ENCODE data around the gene PTH2.

Gene PTH2

DNA sequence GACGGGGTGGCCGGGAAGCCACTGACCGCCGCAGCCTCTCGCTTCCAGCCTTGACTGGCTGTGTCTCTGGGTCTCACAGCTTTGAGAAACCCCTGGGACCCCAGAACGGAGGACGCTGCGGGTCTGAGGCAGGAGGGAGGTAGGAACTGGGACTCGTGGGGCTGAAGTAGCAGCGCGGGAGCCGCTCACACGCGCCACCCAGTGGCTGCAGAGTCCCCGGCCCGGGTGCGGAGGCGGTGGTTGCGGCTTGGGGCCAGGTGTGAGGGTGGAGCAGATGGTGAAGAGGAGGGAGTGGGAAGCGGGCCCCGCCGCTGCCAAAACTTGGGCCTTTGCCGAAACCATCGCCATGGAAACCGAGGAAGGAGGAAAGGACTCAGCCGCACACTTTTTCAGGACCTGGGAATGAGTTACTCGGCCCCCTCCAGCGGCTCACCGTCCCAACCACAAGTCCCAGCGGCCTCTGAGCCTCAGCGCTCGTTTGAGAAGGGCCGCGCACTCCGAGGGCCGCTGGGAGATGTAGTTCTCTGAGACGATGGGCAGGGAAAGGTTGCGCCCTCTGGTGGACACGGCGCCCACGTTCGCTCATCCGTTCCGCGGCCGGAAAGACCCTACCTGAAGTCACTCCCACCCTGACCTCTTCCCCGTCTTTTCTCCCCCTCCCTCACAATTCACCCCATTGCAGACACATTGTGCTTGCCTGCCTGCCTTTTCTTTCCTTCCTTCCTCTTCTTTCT is 20.3 kb upstream of the PTH2 start:
- TF ChIP-seq, protein P1, sequence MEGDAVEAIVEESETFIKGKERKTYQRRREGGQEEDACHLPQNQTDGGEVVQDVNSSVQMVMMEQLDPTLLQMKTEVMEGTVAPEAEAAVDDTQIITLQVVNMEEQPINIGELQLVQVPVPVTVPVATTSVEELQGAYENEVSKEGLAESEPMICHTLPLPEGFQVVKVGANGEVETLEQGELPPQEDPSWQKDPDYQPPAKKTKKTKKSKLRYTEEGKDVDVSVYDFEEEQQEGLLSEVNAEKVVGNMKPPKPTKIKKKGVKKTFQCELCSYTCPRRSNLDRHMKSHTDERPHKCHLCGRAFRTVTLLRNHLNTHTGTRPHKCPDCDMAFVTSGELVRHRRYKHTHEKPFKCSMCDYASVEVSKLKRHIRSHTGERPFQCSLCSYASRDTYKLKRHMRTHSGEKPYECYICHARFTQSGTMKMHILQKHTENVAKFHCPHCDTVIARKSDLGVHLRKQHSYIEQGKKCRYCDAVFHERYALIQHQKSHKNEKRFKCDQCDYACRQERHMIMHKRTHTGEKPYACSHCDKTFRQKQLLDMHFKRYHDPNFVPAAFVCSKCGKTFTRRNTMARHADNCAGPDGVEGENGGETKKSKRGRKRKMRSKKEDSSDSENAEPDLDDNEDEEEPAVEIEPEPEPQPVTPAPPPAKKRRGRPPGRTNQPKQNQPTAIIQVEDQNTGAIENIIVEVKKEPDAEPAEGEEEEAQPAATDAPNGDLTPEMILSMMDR (IDR thresholded peaks at IDR 0.05), result peak; percentile 94

DNA sequence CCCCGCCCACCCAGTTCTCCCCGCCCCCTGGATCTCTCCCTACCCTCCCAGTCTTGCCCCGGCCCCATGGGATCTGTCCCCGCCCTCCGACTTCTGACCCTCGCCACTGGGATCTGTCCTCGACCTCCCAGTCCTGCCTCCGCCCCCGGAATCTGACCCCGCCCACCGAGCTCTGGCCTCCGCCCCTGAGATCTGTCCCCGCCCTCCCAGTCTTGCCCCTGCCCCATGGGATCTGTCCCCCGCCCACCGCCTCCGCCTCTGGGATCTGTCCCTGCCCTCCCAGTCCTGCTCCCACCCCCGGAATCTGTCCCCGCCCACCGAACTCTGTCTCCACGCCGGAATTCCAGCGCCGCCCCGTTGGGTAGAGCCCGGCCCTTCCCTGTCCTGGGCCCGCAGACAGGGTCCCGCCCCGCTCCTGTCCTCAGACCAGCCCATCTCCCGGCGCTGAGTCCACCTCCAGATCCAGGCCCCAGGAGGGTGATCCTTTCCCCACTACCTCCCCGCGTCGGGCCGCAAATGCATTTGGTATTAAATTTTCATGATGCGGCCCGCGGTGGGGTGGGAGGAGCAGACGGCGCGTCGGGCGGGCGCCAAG is 19.6 kb upstream of the PTH2 start:
- TF ChIP-seq, protein P1 (IDR thresholded peaks at IDR 0.05), result no peak

DNA sequence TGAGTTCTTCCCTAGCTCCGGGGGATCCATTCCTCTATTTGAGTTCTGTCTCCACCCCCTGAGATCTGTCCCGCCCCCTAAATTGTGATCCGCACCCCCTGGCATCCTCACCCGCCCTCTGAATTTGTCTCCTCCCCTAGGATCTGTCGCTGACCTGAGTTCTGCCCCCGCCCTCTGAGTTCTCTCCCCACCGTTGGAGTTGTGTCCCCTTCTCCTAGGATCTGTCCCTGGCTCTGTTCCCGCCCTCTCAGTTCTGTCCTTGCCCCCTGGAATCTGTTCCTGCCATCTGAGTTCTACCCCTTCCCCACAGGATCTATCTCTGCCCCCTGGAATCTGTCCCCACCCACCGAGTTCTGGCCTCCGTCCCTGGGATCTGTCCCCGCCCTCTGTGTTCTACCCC is 19.1 kb upstream of the PTH2 start:
- TF ChIP-seq, protein P1 (IDR thresholded peaks at IDR 0.05), result no peak

DNA sequence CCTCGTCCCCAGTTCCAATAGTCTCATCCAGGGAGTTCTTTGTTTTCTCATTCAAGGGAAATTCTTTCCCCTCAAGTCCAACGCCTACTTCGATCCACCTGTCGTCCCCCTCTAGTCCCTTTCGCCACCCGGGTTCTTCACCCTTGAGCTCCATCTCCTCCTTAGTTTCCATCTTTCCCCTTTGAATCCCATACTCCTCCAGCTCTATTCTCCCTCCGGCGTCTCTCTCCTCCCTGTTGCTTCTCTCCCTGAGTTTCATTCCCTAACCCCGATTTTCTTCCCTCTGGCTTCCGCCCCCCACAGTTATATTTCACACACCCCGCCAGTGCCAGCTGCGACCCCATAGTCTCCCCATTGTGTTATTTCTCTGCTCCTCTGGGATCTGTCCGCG is 18.7 kb upstream of the PTH2 start:
- TF ChIP-seq, protein P1 (IDR thresholded peaks at IDR 0.05), result no peak

DNA sequence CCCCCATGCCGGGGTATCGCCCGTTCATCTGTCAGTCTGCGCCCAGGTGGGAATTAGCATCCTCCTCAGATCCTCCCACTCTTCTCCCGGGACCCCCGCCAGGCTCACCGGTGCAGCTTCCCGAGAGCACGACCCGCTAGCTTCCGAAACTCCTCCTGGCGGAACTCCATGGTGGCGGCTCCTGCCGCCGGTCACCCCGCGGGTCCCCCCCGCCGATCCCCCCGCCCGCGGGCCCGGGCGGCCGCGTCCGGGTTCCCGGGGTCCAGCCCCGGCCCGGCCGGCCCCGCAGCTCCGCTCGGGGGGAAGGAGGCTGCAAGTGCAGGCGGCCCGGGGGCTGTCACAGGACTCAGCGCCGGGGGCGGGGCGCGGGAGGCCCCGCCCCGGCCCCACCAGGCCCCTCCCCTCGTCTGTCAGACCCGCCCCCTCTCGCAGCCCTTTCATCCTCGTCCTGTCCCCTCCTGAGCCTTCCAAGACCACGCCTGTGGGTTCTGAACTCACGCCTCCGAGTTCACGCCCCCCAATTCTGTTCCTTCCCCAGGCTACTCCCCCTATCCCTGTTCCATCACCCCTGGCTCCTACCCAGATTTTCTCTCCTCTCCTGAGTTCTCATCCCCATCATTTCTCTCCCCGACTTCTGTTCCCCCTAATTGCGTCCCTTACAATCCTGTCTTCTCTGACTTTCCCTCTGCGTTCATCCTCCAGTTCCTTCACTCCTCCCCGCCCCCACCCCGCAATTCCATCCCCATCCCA is 18.1 kb upstream of the PTH2 start, which contains the start of gene SLC17A7:
Gene SLC17A7, minus strand, starts transcription at position 318 of the 750 bp plus-strand sequence. Its CDS starts 148 bp downstream, at position 170.
- TF ChIP-seq, protein P1 (IDR thresholded peaks at IDR 0.05), result no peak

DNA sequence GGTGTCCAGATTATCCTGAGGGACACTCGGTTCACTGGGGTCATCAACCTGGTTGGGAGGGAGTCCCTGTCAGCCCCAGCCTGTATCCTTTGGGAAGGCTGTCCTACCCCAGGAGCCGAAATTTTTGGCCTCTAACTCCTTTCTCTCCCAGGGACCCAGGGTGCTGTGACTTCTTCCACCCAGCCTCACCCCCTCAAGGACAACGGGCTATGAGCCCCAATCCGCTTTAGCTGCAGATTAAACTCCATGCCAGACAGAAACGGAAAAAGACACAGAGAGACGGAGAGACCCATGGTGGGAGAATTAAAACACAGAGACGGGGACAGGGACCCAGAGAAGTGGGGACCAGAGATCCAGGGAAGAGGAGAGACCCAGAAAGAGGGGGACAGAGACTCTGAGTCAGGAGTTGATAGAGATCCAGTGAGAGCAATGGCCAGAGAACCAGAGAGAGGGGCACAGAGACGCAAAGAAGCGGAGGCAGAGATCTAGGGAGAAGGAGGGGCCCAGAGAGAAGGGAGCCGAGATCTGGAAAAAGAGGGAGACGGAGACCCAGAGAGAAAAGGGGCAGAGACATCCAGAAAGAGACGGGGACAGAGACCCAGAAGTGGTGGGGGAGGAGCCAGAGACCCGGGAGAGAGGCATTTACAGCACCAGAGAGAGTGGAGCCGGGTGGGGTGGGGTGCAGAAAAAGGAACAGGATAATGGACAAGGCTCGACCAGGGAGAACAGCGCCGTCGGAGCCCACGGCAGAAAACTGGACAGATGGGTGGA is 17.4 kb upstream of the PTH2 start:
- TF ChIP-seq, protein P1 (IDR thresholded peaks at IDR 0.05), result no peak

DNA sequence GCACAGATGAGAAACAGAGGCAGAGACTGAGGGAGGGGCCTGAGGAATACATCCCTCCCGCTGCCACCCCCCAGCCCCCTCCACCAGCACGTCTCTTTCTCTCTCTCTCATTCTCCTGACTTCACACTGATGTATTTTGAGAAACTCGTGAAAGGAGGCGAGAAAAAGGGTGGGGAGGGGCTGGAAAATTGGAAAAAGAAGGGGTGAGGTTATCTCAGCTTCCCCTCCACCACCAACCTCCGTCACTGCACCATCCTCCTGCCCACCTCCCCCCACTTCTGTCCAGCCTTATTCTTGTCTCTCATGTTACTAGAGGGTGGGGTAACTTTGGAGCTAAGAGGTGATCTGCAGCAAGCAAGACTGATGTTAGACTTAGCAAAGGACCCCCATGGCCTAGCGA is 16.6 kb upstream of the PTH2 start:
- TF ChIP-seq, protein P1 (IDR thresholded peaks at IDR 0.05), result no peak
